PC-9 (cell line): ENCODE results near the gene NMNAT3.

ENCODE experiments used
- EZH2 ChIP-seq: fragments of 200-600 bp; sonication (generic); IDR thresholded peaks from 2 replicates; pipeline ENCODE4 v1.8.0; 2017; ENCODE audit warnings: antibody characterized with exemption, low read depth
- TF ChIP-seq, protein P1 (sequence below): fragments of 200-600 bp; sonication (generic); conservative IDR thresholded peaks from 2 replicates; pipeline ENCODE4 v1.6.1; 2017; ENCODE audit warnings: mixed run types, antibody characterized with exemption, mild to moderate bottlenecking, moderate library complexity

DNA sequence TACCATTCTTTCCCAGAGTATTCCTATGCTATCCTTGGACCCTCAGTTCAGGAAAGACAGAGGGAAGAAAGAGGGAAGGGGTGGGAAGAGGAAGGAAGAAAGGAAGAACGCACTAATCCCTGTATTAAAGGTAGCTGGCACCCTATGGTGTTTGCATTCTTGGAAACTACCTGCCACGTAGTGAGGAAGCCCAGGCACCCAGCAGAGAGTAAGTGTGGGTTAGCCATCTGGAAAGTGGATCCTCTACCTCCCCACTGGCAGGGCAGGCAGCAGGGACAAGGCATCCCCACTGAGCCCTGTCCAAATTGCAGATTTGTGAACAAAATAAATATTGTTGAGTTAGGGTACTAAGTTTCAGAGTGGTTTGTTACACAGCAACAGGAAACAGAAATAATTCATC lies 147.1 kb downstream of the NMNAT3 start:
- TF ChIP-seq, protein P1, sequence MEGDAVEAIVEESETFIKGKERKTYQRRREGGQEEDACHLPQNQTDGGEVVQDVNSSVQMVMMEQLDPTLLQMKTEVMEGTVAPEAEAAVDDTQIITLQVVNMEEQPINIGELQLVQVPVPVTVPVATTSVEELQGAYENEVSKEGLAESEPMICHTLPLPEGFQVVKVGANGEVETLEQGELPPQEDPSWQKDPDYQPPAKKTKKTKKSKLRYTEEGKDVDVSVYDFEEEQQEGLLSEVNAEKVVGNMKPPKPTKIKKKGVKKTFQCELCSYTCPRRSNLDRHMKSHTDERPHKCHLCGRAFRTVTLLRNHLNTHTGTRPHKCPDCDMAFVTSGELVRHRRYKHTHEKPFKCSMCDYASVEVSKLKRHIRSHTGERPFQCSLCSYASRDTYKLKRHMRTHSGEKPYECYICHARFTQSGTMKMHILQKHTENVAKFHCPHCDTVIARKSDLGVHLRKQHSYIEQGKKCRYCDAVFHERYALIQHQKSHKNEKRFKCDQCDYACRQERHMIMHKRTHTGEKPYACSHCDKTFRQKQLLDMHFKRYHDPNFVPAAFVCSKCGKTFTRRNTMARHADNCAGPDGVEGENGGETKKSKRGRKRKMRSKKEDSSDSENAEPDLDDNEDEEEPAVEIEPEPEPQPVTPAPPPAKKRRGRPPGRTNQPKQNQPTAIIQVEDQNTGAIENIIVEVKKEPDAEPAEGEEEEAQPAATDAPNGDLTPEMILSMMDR: no peak
- no peak for TF ChIP-seq EZH2
